Astrocyte of the spinal cord (primary cell): Measurements from ENCODE around the gene NRIP2.

Experiments used
- DNase-seq: peaks from one replicate; pipeline ENCODE4 v3.0.0; 2011; ENCODE audit warnings: low read depth, low spot score
- H3K4me3 ChIP-seq: 2 replicates; pipeline ENCODE4 v1.5.1; 2011; ENCODE audit warnings: low read depth, mild to moderate bottlenecking, low read length, moderate library complexity
- CTCF ChIP-seq: IDR thresholded peaks from 2 replicates; pipeline ENCODE4 v1.5.1; 2012; ENCODE audit warnings: low read depth, mild to moderate bottlenecking, low read length, inconsistent platforms
- in situ Hi-C: cut with HindIII; loops from 2 replicates; pipeline ENCODE4 v1.10.0; 2017; ENCODE audit warnings: low sequenced_read_pairs

Gene NRIP2

GRCh38 chr12:2833810-2834209, 1.0 kb downstream of the NRIP2 start:
- no peak for TF ChIP-seq CTCF
- DNase-seq = no peak
- in situ Hi-C loops = no loop called here
- no peak overlapping the region for H3K4me3 ChIP-seq

GRCh38 chr12:2833327-2833726, 1.5 kb downstream of the NRIP2 start:
- no peak overlapping the region for H3K4me3 ChIP-seq
- DNase-seq = no peak
- in situ Hi-C loops = no loop called here
- TF ChIP-seq CTCF = no peak

GRCh38 chr12:2832550-2833127, 2.2 kb downstream of the NRIP2 start:
- H3K4me3 ChIP-seq = no peak overlapping the region
- no peak for TF ChIP-seq CTCF
- in situ Hi-C loops = no loop called here
- DNase-seq = no peak

GRCh38 chr12:2829275-2829674, 5.6 kb downstream of the NRIP2 start:
- H3K4me3 ChIP-seq = no peak overlapping the region
- TF ChIP-seq CTCF = no peak
- in situ Hi-C loops = no loop called here
- no peak for DNase-seq

GRCh38 chr12:2826721-2827515, 7.9 kb downstream of the NRIP2 start:
- DNase-seq = peak; percentile 43
- in situ Hi-C loops = no loop called here
- no peak for TF ChIP-seq CTCF
- H3K4me3 ChIP-seq = no peak overlapping the region

- H3K4me3 ChIP-seq = no peak overlapping the region
- no peak for DNase-seq
- TF ChIP-seq CTCF = no peak
- in situ Hi-C loops = no loop called here
Observed at GRCh38 chr12:2826036-2826435, 8.8 kb downstream of the NRIP2 start.
